IPS-11a (cell line): ENCODE measurements around the gene FBXL16.
A peak's percentile ranks its signal among the peaks of the same experiment; 100 is the strongest.

Source experiments
- H3K4me3 ChIP-seq: one replicate; pipeline ENCODE4 v1.5.1; 2013; ENCODE audit warnings: low read depth, low read length, control low read depth

Gene FBXL16

GRCh38 chr16:735982-736453 lies 30.4 kb upstream of the FBXL16 start:
- no peak overlapping the region for H3K4me3 ChIP-seq

GRCh38 chr16:734981-735881 lies 29.6 kb upstream of the FBXL16 start:
- H3K4me3 ChIP-seq: no peak overlapping the region

DNA sequence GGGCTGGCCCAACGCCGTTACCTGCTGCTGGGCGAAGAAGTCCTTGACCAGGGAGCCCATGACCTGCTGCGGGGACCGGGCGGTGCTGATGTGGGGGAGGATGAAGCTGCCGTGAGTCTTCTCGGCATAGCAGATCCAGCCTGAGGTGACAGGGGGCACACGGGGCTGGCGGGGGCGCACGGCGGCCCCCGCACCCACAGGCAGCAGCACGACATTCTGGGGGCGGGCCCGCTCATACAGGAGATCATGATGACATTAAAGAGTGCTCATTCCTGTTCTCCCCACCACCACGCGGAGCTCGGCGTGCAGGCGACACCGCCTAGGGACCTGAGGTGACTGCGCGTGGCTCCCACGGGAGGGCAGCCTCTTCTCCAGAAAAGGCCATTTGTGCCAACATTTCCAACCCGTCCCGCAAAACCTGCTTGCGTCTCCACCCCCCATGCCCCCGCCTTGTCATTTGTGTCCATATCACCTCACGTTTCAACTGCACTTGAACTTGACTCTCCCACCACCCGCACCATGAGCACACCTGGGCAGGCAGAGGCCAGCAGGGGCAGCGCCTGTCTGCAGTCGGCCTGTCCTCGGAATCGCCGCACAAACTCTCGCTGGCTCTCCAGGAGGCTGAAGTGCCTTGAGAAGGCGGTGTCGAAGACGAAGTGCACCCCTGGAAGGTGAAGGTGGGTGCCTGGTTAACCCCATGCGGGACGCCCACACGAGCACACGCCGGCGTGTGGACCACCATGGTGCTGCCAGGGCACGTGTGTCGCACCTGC lies 28.8 kb upstream of the FBXL16 start:
- no peak overlapping the region for H3K4me3 ChIP-seq

DNA sequence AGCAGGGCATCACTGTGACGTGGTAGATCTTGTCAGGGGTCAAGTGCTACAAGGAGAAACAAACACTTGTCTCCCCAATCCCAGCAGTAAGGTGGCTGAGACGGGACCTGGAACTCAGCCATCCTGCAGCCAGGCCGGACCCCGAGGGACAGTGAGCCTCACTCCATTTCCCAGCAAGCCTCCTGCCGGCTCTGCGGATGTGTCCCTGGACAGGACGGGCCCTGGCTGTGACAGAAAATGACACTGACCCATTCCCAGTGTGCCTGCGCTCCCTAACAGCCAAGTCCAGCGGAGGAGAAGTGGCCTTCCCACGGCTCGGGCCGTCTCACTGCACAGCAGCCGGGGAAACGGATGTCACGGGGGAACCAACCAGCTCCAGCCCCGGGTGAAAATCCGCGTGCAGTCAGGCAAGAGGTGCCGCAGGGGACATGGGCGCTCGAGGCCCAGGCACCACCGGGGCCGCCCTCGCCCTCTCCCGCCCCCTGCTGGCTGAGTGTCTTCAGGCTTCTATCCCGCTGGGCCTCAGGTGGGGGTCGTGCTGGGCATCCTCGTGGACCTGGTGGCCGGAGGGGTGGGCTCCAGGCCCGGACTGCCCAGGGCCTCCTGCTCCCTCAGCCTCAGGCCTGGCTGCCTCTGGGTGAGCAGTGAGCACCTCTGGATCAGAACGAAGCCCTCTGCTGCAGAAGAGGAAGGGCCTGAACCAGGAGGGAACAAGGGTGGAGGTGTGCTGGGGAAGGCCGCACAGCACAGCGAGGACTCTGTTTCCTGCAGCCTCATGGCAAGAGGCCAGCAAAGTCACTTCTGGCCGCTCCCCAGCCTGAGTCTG lies 28.0 kb upstream of the FBXL16 start:
- no peak overlapping the region for H3K4me3 ChIP-seq

DNA sequence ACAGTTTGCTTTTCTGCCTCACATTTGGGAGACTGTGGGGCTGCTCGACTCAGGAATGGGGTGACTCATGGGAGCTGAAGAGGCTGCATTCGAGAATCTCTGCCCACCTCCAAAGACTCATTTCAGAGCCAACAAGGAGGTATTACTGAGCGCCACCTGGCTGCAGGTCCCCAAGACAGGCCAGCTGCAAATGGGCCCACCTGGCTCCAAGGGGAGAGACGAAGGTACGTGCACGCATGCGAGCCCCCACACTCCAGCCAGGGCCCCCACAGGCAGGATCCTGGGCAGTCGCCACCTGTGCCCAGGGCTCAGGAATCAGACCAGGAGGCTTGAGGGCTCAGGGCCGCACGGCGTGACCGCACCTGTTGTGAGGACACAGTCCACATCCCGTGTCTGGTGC lies 27.3 kb upstream of the FBXL16 start:
- no peak overlapping the region for H3K4me3 ChIP-seq

- H3K4me3 ChIP-seq: no peak overlapping the region
These were observed 26.7 kb upstream of the FBXL16 start for GRCh38 chr16:732332-732731.

DNA sequence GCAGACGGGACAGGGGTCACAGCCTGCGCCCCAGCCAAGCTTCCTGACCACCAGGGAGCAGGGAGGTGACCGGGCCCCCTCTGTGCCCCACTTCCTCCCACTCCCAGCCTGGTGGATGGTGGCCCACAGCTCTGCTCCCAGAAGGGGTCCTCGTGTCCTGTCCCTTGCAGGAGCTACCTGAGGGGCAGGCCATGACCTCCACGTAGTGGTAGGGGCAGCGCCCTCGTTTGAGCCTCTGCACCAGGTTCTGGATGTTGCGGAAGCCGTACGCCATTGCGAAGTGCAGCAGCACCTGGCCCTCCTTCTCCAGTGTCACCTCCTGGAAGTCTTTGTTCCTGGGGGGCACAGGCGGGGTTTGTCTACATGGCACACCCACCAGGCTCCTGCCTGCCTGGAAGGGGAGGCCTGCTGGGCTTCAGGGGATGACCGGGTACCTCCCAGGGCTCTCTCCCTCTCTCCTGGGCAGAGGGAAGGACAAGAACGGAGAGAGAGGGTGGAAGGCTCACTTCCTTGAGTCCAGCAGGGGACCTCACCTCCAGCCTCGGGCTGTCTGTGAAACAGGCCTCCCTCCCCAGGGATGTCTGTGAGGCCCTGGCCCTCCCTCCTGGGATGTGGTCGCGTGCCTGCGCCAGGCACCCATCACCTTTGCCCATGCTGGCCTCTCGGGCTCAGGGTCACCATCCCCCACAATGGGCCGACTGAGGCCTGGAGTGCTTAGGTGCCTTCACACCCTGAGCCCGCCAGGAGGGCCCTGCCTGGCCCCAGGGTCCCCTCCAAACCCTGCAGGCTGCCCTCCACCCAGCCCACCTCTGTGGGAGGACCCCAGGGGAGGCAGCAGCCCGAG lies 25.3 kb upstream of the FBXL16 start:
- H3K4me3 ChIP-seq: no peak overlapping the region

GRCh38 chr16:729768-730665 lies 24.4 kb upstream of the FBXL16 start:
- H3K4me3 ChIP-seq: no peak overlapping the region

DNA sequence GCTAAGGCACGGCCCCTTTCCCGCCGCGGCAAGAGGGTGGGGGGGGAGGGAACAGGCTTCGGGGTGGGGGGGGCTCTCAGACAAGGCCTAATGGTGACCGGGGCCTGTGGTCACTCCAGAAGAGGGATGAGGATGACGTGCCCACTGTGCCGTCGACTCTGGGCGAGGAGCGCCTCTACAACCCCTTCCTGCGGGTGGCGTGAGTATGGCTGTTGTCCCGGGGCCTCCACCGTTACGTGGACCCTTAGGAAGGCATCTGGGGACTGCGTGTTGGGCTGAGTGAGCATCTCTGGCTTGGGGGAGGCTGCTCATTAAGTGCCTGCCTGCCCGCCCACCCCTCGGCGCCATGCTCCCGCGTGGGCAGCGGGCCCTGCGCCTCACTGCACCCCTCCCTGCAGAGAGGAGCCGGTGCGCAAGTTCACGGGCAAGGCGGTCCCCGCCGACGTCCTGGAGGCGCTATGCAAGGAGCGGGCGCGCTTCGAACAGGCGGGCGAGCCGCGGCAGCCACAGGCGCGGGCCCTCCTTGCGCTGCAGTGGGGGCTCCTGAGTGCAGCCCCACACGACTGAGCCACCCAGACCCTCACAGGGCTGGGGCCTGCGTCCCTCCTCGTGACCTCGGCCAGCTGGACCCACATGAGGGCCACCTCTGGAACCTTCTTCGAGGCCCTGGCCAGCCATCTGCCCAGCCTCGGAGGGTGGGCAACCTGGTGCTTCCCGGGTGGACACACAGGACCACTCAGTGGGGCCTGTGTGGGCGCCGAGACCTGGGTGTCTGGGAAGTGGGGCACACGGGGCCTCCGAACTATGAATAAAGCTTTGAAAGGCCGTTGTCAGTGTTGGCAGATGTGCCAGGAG lies 23.5 kb upstream of the FBXL16 start:
- peak overlapping the region; percentile 45 for H3K4me3 ChIP-seq

DNA sequence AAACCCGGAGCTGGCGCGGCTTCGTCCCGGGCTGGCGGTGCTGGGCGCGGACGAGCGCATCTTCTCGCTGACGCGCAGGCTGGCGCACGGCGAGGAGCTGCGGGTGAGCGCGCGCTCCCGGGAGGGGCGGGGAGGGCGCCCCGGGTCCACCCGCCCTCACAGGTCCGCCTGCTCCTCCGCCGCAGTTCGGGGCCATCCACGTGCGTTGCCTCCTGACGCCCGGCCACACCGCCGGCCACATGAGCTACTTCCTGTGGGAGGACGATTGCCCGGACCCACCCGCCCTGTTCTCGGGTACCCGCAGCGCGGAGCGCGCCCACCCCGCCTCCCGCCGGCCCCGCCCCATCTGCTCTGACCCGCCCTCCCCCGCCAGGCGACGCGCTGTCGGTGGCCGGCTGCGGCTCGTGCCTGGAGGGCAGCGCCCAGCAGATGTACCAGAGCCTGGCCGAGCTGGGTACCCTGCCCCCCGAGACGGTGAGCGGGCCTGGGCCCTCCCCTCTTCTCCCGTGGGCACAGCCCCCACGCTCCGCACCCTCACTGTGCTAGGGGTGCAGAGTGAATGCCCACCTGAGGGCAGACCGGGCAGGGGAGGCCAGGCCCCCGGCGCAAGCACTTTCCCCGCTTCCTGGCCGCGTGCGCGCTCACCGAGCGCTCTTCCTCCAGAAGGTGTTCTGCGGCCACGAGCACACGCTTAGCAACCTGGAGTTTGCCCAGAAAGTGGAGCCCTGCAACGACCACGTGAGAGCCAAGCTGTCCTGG lies 22.7 kb upstream of the FBXL16 start:
- H3K4me3 ChIP-seq: peak overlapping the region; percentile 45

- peak overlapping the region; percentile 50 for H3K4me3 ChIP-seq
These were observed 21.8 kb upstream of the FBXL16 start for GRCh38 chr16:727291-727977.

DNA sequence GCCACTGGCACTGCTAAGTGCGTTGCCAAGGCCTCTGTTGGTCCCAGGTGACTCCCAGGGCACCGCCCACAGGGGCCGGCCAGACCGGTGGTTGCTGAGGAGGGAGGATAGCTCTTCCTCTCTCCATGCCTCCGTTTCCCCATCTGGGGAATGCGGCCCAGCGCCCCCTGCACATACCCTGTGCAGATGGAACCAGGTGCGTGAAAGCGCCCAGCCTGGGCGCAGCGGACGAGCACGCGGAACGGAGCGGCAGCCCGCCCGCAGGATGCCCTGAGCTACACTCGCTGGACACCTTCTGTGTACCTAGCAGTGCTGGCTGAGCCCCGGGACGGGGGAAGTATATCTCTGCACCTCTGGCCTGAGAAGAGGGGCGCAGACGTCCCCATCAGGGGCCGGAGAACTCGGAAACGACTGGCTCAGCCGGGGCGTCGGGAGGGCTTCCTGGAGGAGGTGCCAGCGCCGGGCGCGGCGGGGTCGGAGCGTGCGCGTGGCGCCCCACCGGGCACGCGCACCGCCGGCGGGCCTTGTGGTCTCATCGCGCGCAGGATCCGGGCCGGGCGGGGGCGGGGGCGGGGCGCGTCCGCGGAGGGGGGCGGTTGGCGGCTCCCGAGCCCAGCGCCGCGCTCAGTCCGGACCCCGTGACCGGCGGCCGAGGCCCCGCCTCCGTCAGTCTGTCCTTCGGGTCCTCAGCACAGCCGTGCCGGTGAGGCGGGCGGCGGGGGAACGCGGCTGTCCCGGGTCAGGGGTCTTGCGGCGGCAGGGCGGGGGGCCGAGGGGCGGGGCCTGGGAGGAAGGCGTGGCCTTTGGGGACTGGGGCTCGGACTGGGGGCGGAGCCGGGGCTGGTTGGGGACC lies 21.1 kb upstream of the FBXL16 start, which contains the start of the genes CCDC78 and HAGHL:
Gene CCDC78 (minus strand): TSS at position 6 of the 853 bp plus-strand sequence. CDS start 76 bp downstream, outside the sequence.
Gene HAGHL (plus strand): TSS at position 669 of the 853 bp plus-strand sequence. CDS start 404 bp downstream, outside the sequence.
- H3K4me3 ChIP-seq: peak within 1 kb of the TSS; percentile 50

DNA sequence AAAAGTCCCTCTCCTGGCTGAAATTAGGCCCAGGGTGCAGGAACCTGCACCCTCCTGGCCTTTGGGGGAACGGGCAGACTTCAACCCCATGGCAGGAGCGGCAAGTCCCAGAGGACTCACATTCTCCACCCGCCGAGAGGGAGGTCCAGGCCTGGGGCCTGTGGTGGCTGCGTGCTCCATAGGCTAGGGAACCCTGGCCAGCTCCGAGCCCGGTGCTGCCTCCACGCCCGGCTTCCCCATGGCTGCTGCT lies 20.5 kb upstream of the FBXL16 start:
- H3K4me3 ChIP-seq: peak overlapping the region; percentile 31

DNA sequence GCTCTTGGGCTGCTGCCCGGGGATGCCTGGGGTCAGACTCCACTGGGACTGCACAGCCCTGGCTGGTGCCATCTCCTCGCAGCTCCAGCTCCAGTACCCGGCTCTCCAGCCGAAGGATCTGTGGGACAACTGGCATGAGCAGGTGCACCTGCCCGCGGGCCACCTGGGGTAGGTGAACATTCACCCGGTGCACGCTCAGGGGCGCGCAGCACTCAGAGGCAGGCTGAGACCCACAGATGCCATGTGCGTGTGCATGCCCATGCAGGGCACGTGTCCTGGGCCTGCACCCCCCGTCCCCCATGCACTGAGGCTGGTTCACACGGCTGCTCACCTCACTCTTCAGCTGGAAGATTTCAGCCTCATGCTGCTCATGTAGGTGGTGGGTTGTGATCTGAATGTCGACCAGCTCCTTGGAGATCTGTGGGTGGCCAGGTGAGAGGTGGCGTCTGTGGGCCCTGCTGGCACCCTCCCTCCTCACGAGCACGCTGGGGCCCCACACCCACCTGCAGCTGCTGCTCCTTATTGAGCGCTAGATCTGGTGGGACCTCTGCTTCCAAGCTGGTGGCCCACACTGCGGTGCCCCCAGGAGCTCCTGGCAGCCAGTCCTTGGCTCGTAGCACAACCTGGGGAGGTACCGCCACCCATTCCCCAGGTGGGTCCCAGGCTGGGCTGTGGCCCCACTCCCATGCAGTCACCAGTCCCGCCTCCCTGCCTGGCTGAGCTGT lies 20.0 kb upstream of the FBXL16 start:
- no peak overlapping the region for H3K4me3 ChIP-seq

DNA sequence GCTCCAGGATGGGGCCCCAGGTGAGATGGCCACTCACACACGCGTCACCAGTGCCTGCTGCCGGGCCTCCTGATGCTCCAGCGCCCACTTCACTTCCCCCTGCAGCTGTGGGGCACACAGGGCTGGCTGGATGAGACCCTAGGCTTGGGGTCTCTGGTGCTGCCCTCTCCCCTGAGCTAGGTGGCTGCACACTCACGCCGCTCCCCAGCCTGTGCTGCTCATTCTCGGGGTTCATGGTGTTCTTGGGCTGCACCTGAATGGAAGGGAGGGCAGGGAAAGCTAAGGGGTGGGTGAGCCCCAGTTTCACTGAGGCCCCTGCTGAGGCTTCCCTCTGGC lies 19.4 kb upstream of the FBXL16 start:
- no peak overlapping the region for H3K4me3 ChIP-seq
